Fibroblast of skin of right quadriceps (primary cell): ENCODE measurements around the gene NREP.
A peak's percentile ranks its signal among the peaks of the same experiment; 100 is the strongest.

Experiments used
- DNase-seq: peaks from one replicate; pipeline ENCODE4 v3.0.0-alpha.2; 2013

The NREP gene, protein sequence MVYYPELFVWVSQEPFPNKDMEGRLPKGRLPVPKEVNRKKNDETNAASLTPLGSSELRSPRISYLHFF

DNA sequence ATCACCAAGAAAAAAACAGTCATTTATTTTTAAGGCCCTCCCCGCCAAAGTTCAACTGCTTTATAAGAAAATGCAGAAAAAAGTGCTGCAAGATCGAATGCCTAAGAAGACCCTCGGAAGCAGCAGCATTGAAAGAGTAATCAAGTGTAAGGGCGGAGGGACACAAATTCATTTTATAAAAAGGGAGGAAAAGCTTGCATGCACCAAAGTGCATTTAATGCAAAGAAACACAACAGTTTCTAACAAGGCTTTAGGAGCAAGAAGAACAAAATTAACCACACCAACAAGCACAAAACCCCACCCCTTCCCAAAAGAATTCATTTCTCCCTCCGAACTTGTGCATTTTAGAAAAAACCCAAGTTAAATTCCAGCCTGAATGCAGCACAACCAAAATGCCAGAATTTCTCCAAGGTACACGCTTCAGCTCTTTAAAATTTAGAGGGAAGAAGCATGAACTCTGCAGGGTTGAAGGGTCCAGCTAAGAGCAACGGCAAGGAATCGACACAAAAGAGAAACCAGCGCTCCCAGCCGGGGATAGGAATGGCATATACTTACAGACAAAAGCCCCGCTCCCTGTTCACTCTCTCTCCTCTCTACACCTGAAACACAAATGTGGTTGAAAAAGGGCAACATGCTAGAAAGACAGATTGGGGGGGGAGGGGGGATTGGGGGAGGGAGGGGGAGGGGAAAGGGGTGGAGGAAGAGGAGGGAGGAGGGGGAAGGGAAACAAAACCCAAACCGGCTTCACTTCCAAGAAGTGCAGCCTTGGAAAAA lies at the start of gene NREP:
NREP (minus strand) TSS at position 614 of the 774 bp plus-strand sequence. CDS start 1,422 bp downstream, outside the sequence.
- DNase-seq: no peak

DNA sequence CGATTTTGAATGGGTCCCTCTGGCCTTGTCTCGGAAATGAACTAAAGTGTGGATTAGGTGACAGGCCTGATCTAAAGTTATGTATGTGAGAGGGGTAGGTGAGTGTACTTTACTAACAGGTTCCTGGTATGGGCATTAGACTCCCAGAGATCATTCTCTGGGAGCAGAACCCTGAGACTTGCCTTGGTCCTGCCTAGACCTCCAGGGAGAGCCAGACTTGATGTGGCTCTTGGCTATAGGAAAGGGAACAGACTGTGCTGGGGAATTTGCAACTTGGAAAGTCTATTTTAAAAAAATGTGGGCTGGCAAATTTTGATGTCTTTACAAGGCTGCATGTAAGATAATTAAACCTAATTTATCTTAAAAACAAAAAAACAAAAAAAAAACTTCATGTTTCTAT lies 49.8 kb upstream of the NREP start:
- DNase-seq: no peak

DNA sequence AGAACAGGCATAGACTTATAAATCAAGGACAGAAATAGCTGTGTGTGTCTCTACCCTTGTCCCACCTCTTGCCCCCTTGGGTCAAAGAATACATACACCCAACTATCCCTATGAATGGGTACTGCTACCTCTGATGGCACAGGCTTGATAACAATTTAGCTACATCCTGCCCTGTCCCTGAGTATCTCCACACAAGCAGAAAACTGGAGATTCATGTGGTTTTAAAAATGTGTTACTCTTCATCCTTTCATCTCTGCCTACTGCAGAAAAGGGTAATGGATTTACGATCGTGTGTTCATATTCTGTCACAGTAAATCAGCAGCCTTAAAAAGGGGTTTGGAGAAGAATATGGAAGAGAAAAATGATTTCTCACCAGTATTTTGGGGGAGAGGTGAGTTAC lies 49.2 kb upstream of the NREP start:
- DNase-seq: no peak

DNA sequence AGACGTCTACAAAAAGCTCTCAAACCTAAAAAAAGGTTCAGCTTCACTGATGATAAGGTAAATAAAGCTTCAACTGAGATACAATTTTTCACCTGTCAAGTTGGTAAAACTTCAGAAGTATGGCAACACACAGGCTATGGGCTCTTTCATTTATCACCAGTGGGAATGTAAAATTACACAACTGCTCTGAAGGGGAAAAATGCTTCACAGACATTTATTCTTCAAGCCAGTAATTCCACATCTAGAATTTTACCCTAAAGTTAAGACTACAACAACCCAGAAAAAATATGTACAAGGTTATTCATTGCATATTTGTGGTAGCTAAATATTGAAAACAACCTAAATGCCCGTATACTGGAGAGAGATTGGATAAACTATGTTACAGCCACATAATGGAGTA lies 48.1 kb upstream of the NREP start:
- DNase-seq: no peak

DNA sequence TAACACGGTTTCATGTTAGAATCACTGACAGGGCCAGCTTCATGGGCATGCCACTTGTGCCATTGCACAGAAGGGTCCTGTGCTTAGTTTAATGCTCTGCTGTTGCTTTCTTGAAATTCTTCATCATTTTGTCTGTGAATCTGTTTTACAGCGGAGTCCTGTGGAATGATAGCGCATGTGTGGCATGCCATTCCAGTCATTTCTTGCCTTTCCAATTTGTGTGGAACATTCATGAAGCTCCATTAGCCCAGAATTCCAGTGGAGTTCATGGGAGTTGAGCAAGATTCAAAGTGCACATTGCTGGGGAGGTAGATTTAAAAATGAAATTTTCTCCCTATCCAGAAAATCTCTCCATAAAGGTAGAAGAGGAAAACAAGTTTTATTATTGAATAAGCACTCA lies 43.4 kb upstream of the NREP start:
- DNase-seq: peak; percentile 17

DNA sequence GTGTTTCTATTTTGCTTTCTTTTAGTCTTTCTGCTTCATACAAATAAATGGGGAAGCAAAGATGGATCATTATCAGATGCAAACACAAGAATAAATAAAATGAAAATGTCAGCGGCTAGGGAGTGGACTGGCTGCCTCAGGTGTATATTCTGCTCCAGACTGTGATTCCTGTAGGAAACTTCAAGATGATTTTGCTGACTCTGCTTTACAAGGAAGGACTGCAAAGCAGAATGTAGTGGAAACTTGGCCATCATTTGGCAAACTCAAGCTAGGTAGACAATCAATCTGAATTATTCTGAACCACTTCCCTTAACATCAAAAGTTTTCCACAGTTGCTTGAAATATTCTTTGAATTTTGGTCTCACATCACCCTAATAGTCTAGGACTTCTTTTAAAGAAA lies 38.1 kb upstream of the NREP start:
- no peak for DNase-seq

DNA sequence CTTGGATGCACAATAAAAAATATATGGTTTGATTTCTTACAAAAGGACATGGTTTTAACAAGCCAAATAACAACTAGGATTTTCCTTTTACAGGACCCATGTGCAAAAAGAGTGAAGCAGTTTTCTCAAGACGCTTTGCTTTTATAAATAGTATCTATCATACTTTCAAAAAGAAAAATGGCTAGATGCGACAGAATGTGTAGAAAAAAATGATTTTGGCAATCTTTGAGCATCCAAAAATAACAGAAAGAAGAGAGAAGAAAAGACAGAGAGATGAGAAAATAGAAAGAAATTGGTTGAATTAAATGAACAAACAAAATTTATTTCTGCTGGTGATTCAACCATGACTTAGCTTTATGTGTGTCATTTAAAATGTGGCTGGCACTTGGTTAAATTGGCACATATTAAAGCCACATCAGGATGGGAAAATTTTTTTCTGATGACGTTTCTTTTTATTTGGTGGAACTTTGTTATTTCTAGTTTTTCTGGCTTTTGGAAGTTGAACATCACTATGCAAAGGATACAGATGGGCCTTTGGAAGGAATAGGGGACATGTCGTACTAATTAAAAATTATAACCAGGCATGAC lies 35.6 kb upstream of the NREP start:
- DNase-seq: peak; percentile 21

DNA sequence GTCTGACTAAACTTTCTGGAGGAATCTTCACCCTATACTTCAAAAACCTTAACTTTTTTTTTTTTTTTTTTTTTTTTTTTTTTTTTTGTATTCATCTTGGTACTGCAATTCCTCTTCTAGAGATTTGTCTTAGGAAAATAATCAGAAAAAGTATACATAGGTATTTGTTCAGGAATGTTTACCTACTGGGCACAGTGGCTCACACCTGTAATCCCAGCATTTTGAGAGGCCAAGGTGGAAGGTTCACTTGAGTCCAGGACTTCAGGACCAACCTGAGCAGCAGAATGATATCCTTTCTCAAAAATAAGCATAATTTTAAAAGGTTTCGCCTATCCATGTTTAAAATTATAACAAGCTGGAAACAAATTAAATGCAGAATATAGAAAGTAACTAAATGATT lies 33.3 kb upstream of the NREP start:
- DNase-seq: no peak

DNA sequence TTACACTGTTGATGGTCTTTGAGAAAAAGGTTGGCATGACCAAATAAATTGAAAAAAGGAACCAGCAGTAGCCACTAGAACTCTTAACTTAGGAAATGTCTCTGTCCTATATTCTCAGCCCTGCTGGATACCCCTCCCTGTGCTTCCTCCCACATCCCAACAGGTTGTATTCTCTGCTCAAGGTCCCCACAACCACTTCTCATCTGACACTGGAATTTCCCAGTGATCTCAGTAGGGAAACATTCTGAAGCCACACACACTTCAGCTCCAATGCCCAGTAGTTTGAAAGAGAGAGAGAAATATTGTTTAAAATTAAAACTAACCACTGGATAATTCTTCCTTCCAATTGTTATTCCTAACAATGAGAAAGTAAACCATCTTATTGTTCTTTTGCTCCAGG lies 30.0 kb upstream of the NREP start:
- no peak for DNase-seq

DNA sequence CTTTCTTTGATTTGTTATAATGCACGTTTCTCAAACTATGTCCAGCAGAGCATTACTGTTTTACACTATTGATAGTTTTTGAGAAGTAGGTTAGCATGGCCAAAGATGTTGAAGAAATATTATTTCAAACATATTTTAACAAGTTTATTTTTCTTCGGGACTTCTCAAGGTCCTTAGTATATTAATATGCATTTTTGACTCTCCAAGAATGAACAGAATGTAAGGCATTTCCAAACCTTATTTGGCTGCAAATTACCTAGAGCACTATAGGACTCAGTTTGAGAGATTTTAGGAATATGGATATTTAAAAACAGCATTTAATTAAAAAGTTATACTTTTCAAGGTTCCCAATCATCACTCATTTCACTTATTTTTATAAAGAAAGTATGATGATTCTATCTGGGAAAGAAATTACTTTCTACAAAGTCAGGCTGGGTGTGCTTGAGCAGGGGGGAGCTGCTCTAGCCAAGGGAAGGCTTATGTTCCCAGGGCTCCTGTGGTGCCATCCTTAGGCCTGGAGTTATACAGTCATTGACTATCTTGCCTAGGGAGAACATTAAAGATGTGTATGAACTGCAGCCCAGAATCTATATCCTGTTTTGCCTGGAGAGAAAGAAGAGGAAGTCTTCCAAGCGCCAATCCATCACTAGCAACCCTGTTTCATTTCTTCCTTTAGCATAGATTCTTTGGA lies 27.6 kb upstream of the NREP start:
- no peak for DNase-seq

DNA sequence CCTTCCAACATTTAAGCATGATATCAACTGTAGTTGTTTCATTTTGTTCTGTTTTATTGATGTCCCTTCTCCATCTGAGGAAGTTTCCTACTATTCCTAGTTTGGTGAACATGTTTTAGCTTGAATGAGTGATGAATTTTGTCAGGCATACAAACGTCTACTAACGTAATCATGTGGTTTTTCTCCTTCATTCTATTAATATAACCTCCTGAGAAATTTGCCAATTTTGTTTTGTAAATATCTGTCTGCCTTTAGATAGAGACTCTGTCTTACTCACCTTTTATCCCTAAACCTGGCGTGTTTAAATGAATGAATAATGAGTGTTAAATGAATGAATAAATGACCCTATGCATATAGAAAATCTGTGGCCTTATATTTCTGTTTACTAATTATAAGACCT lies 26.5 kb upstream of the NREP start:
- DNase-seq: no peak

DNA sequence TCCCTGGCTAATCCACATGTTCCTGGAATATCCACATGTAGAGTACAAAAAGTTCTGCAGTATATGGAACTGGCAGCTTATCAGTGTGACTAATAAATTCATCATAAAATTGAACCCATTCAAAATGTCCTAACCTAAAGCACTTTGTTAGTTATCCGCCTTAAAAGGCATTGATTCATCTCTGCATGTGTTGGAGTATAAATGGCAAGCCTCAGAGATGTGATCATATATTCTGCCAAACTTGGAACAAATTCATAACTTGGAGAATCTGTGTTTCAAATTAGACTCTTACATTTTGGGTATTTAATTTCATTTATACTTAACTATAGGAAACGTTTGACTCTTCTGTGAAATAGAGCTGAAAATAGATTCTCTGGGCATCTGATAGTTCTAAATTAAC lies 25.2 kb upstream of the NREP start:
- DNase-seq: peak; percentile 23

DNA sequence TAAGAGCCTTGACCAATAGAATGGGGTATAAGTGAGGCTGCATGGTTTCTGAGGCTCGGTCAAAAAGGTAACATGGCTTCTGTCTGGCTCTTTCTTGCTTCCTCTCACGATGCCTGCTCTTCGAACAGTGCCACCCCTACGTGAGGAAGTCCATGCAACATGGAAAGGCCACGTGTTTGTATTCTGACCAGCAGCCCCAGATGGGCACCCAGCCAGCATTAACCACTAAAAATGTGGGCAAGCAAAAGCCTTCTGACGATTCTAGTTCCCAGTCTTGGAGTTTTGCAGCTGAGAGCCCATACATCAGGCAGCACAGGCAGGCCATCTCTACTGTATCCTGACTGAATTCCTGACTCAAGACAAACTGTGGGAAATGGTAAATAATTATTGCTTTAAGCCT lies 24.2 kb upstream of the NREP start:
- peak; percentile 25 for DNase-seq

DNA sequence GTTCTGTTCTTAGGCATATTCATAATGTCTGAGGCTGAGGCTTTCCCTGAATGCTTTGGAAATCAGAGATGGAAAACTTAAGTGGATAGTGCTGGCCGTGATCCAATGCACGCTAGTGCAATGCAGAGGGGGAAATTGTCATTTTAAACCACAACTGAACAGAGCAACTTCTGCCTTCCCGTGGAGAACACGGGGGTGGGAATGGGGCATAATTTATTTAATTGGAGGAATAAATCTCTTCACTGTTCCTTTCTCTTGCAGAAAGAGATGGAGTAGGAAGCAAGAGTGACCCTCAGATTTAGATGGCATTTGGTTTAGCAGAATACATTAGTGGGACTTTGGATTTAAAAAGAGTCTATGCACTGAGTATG lies 22.9 kb upstream of the NREP start:
- DNase-seq: peak; percentile 51

DNA sequence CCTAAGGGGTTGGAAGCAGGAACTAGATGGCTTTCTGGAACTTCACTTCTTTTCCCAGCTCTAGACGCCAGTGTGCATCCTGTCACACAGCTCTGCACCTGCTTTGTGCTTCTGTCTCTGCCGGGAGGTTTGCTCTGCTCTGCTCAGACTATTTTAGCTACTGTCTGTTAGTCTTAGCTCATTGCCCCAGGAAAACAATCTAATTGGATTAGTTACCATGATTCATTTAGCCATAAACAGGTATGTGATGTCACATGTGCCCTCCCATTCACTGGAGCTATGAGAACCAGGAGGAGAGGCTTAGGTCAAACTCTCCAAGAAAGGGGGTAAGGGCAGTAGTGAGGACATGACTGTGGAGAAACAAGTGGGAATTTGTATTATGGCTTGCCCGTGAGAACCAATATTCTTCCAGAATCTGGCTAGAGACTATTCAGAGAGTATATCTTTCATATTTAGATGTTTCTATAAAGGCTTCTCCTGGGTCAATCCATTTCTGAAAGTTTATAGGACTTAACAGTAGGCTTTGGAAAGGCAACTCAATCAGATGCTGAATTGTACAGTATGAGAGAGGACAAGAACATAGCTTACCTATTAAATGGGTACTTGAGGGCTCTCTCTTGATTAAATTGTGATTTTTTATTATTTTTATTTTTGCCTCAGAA lies 22.4 kb upstream of the NREP start:
- DNase-seq: no peak

DNA sequence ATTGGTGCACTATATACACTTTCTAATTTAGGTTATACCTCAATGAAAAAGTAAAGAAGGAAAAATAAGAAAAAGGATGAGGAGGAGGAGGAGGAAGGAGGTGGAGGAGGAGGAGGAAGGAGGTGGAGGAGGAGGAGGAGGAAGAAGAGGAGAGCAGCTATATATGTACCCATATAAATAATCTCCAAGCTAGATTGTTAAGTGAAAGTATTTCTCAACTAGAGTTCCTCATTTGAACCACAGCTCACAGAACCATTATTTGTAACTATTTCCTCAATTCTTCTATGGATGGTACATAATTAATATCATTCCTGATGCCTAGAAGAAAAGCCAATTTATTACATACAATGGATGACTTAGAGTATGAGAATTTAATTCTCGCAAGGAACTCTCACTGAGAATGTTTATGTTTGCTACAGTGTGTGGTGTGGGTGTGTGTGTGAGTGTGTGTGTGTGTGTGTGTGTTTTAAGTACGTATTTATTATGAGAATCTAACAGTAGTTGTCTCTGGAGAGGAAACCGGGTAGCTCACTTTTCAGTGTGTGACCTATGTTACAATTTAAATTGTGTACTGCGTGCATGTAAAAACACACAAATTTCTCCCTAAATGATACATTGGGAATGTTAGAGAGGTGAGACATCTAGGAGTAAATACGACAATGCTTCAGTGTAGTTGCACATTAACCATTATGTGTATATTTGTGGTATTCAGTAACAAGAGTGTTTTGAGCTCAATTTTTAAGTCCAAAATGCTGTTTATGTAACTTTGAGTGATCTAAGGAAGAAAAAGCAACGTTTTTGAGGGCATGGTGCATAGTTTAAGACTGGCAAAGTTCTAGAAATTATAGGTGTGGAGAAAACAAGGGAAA lies 20.2 kb upstream of the NREP start:
- DNase-seq: peak; percentile 49

DNA sequence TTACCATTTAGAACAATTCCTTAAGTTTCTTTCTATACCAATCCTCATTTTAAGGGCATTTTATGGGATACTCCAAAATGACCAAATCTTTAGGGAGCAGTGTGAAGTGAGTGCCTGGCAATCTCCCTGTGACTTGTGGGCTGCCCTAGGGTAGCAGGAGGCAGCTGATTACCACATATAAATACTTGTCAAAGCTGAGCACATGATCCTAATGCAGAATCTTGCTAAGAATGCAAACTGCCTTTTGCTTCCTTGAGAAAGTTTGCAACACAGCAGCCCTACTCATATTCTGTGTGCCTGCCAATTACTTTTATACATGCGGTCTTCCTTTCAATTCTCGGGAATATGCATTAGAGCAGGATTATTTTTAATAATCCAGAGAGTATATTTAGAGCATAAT lies 18.2 kb upstream of the NREP start:
- peak; percentile 50 for DNase-seq

DNA sequence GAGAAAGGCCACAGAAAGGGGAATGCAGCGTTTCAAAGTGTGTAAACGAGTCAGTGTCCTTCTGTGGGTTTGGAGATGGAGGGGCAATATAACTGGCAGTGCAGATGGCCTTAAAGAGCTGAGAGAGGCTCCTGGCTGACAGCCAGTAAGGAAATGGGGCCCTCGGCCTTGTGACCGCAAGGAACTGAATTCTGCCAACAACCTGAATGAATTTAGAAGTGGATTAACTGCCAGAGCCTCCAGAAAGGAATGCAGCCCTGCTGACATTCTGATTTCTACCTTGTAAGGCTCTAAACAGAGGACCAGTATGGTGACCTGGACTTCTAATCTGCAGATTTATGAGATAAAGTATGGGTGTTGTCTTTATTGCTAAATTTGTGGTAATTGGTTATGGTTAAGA lies 17.5 kb upstream of the NREP start:
- DNase-seq: peak; percentile 77

DNA sequence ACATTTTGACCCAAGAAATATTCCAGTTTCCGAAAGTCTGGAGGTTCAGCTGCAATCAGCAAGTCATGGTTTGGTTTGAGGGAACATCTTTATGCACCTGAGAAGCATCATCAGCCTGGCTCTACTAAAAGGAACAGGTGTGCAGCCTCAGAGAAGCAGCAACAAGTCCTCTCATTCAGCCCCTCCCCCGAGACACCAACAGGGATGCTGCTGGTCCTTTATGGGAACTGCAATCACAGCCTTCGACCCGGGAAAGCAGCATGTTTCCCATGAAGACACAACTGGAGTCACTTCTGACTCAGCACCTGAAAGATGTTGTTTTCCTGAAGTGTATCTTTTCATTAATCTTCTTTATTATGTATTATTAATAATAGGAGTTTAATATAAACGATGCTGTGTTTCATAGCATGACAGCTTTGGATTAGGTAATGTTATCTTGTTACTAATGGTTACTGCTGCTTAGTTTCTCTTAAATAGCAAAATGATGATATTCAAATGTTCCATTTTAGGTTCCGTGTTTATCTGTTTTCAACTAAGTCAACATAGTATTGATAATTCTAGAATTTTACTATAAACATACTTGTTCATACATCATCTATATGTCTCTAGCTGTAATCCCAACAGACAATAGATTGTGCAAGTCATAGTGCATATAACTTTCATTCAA lies 15.6 kb upstream of the NREP start:
- DNase-seq: no peak

DNA sequence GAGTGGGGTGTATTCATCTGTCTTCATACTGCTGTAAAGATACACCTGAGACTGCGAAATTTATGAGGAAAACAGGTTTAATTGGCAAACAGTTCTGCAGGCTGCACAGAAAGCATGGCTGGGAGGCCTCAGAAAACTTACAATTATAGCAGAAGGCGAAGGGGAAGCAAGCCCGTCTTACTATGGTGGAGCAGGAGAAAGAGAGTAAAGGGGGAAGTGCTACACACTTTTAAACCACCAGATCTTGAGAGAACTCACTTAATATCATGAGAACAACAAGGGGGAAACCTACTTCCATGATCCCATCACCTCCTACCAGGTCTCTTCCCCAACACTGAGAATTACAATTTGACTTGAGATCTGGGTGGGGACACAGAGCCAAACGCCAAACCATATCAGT lies 12.5 kb upstream of the NREP start:
- no peak for DNase-seq

DNA sequence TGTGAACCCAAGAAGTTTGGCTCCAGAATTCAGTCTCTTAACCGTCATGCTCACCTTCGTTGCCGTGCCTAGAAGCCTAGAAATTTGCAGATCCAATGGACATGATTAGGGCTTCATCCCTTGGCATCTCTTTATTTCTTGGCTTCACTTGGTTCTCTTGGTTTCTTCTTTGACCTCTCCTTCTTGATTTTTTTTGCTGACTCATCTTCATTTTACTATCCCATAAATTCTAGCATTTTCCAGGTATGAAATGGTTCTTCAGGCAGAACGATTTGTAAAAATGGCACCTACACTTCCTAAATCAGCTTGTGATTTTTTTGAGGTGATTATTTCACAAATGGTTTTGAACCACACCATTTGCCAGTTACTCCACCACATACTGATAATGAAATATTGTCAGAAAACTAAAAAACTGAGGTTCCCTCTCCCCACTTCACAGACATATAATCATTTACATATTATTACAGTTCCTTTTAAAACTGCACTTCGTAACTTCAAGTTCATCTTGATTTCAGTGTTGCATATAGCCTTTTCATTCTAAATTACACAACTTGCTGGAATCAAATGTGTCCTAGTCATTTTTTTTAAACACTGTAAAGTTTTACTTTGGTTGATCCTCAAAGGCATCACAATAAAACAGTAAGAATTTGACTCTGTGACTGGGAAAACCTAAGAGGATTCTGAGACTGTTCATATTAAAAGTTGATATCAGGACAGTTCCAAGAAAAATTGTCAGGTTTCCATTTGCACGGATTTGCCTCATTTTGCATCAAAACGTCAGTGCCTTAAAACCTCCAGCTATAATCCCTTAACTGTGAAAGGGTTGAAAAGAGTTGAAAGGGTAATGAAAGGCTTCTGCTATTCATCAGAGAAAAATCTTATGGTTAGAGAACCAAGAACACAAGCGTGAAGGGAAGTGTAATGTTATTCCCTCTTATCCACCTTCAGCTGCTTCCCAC lies 8.9 kb upstream of the NREP start:
- no peak for DNase-seq
